Lung (tissue), 12 donors: ENCODE results near the gene TUBB. TPM values are rescaled to one million over a fixed set of nuclear protein-coding genes. Genes with fewer than 3 reads are reported as not detected.

ENCODE experiments used
- ATAC-seq: fragments of 200-7000 bp; cut with Tn5 transposase; one replicate; pipeline ENCODE4 v1.9.1; 2020; ENCODE audit warnings: moderate number of reproducible peaks; ENCODE audit not compliant: insufficient read depth, low FRiP score
- DNase-seq, 3 donors: peaks; one replicate each; pipeline ENCODE4 v3.0.0-alpha.2; 2013 to 2017
- H3K27ac ChIP-seq, 2 donors: one replicate each; pipeline ENCODE4 v1.5.1; 2013; ENCODE audit warnings: mild to moderate bottlenecking in 2 of 2, moderate library complexity in 2 of 2, control low read depth in 1 of 2, inconsistent platforms in 1 of 2, low read depth in 1 of 2, low read length in 1 of 2
- H3K27me3 ChIP-seq, 3 donors: one replicate each; pipeline ENCODE4 v1.5.1; 2013; ENCODE audit warnings: low read length in 2 of 3; ENCODE audit not compliant: control insufficient read depth in 3 of 3, insufficient read depth in 3 of 3
- H3K36me3 ChIP-seq, 4 donors: one replicate each; pipeline ENCODE4 v1.5.1; 2013; ENCODE audit warnings: low read length in 4 of 4, mild to moderate bottlenecking in 1 of 4, moderate library complexity in 1 of 4; ENCODE audit not compliant: control insufficient read depth in 4 of 4, insufficient read depth in 4 of 4
- H3K4me1 ChIP-seq, 5 donors: one replicate each; pipeline ENCODE4 v1.5.1; 2013; ENCODE audit warnings: low read length in 5 of 5, mild to moderate bottlenecking in 2 of 5, moderate library complexity in 1 of 5; ENCODE audit not compliant: control insufficient read depth in 5 of 5, insufficient read depth in 5 of 5
- H3K4me3 ChIP-seq: one replicate; pipeline ENCODE4 v1.5.1; 2013; ENCODE audit warnings: mild to moderate bottlenecking, control low read depth, moderate library complexity
- H3K9ac ChIP-seq, 2 donors: one replicate each; pipeline ENCODE4 v1.5.1; 2013; ENCODE audit warnings: low read length in 2 of 2, control low read depth in 1 of 2; ENCODE audit not compliant: insufficient read depth in 1 of 2
- H3K9me3 ChIP-seq, 4 donors: one replicate each; pipeline ENCODE4 v1.5.1; 2013; ENCODE audit warnings: low read length in 3 of 4, mild to moderate bottlenecking in 1 of 4, moderate library complexity in 1 of 4; ENCODE audit not compliant: control insufficient read depth in 4 of 4, insufficient read depth in 3 of 4
- CTCF ChIP-seq: IDR thresholded peaks from 2 replicates; pipeline ENCODE4 v1.5.1; 2012; ENCODE audit warnings: mild to moderate bottlenecking; ENCODE audit errors: control extremely low read depth, extremely low read depth
- WGBS, 2 donors: extraction: QIAGEN DNeasy Blood & Tissue Kit; methylation state at CpG; one replicate each; pipeline ENCODE4 v1.1.7; 2013; 5-methylcytosine and 5-hydroxymethylcytosine counted together
- polyA plus RNA-seq, 2 donors: library from polyadenylated mRNA; stranded (reverse); fragments of 200-250 nt; gene quantifications; one replicate each; pipeline ENCODE4 v1.2.1, GENCODE V29; 2013
- total RNA-seq, 2 donors: library from RNA; depleted of rRNA in 1 of 2; stranded (reverse); fragments of >200 nt in 1 of 2; gene quantifications; one replicate each; pipeline ENCODE4 v1.2.1, GENCODE V29; 2014 to 2021
- donor health status: control.
- donor health status: control.
- donor health status: Bipolar disorder and iron deficiency.
- donor health status: healthy.
- donor health status: DM: yes; HTN: yes; CAD: no.

TUBB gene
- total and polyA plus RNA-seq, 4 donors = 171 to 403 (median 297) TPM

GRCh38 chr6:30679765-30680535, 40.2 kb upstream of the TUBB start:
- no peak for TF ChIP-seq CTCF
- WGBS, 2 donors = 71 to 79% methylated on average over 7 of the region's 7 CpGs
- ATAC-seq = no peak
- H3K36me3 ChIP-seq = peaks cover 13 to 26% (median 16%) of the 10 kb centered on the region in 4 donors
- H3K9me3 ChIP-seq = no peaks in the 10 kb centered on the region
- peaks cover 0 to 33% (median 5%) of the 10 kb centered on the region in 5 donors for H3K4me1 ChIP-seq
- no peaks in the 10 kb centered on the region for H3K27me3 ChIP-seq
- H3K27ac ChIP-seq = peak overlapping the region in 1 of 2 donors; percentile 55
- H3K4me3 ChIP-seq = peak overlapping the region; percentile 18
- no peak overlapping the region for H3K9ac ChIP-seq
- DNase-seq = no peak

GRCh38 chr6:30681766-30682142, 38.4 kb upstream of the TUBB start:
- TF ChIP-seq CTCF = no peak
- Histone ChIP-seq H3K9me3 (no peaks in the 10 kb centered on the region), H3K27me3 (no peaks in the 10 kb centered on the region), H3K36me3 (peaks cover 5 to 22% (median 16%) of the 10 kb centered on the region in 4 donors), H3K4me3 (peak overlapping the region; percentile 66), H3K27ac (peak overlapping the region; percentile 80 to 91), H3K9ac (peak overlapping the region in 1 of 2 donors; percentile 7), H3K4me1 (peaks cover 0 to 46% (median 9%) of the 10 kb centered on the region in 5 donors)
- DNase-seq (no peak), ATAC-seq (no peak)
- 29 to 41% methylated on average over 4 of the region's 4 CpGs for WGBS, 2 donors

- Histone ChIP-seq H3K9ac (peak overlapping the region; percentile 16 to 40), H3K36me3 (peaks cover 0 to 19% (median 11%) of the 10 kb centered on the region in 4 donors), H3K4me3 (peak overlapping the region; percentile 66), H3K4me1 (peaks cover 0 to 46% (median 9%) of the 10 kb centered on the region in 5 donors), H3K27me3 (no peaks in the 10 kb centered on the region), H3K9me3 (no peaks in the 10 kb centered on the region), H3K27ac (peak overlapping the region; percentile 80 to 91)
- TF ChIP-seq CTCF = no peak
- ATAC-seq (peak; percentile 27), DNase-seq (peak; percentile 65 to 79 (median 68))
- 4 to 19% methylated on average over 10 to 11 of the region's 11 CpGs for WGBS, 2 donors
Measured at GRCh38 chr6:30682143-30683117, 37.7 kb upstream of the TUBB start.
